ENCODE results near the gene CHMP4A.
"Not testable (repeated sequence)": the region's sequence is repeated elsewhere in the genome, so short reads cannot be mapped to it uniquely, and the experiment has no call there.

Gene CHMP4A

GRCh38 chr14:24222987-24223386 lies 9.7 kb upstream of the CHMP4A start:
- DNase-seq: not testable (repeated sequence)

DNA sequence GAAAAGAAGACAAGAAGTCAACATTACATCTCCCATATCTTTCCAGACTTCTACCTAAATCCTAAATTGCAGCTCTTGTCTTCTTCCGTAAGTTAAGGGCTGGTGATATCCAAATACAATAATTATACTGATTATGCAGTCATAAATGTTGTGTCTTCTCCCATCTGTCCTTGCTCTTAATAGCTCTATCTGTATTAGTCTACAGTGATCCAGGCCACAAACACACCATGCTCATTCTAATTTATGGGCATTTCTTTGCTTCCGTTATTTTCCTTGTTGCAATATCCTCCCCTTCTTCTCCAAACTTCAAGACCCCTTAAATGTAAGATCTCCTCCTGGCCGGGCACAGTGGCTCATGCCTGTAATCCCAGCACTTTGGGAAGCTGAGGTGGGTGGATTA lies 6.2 kb upstream of the CHMP4A start:
- DNase-seq: no peak

DNA sequence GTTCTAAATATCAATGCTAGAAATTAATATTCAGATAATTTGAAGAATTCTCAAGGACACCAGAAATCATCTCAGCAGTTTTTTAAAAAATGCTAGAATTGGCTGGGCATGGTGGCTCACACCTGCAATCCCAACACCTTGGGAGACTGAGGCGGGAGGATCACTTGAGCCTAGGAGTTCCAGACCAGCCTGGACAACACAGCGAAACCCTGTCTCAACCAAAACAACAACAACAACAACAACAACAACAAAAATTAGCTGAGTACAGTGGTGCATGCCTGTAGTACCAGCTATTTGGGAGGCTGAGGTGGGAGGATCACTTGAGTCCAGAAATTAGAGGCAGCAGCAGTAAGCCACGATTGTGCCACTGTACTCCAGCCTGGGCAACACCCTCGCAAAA lies 5.8 kb upstream of the CHMP4A start:
- no peak for DNase-seq

DNA sequence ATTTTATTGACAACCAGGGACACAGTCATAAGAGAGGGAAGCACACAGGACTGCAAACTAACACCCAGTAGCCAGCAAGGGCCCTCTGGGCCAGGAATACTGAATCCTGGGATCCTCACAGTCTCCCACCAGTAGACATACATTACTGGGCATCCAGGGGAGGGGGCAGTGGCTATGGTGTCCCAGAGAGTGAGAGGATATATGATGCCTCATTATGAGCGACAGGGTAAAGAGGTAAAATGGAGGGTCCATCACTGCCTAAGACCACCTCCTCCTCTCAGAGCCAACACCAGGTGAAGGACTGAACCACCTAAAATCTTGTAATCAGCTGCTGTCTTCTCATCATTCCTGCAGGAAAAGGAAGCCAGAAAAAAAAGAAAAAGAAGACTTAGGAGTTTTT lies 3.6 kb upstream of the CHMP4A start:
- not testable (repeated sequence) for DNase-seq

DNA sequence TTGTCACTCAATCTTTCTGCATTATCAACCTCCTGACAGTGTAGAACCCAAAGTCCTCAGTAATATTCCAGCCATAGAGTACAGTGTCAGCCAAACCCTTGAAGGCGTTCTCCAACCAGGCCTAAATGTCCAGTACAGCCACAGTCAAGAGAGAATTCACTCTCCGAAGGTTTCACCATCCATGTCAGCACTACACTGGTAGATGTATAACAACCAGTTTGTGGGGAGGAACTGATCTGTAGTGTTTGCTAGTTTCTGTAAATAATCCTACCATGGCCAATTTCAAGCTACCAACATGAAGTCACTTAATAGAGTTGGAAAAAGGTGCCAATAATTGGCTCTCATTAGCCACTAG lies 3.0 kb upstream of the CHMP4A start:
- no peak for DNase-seq

DNA sequence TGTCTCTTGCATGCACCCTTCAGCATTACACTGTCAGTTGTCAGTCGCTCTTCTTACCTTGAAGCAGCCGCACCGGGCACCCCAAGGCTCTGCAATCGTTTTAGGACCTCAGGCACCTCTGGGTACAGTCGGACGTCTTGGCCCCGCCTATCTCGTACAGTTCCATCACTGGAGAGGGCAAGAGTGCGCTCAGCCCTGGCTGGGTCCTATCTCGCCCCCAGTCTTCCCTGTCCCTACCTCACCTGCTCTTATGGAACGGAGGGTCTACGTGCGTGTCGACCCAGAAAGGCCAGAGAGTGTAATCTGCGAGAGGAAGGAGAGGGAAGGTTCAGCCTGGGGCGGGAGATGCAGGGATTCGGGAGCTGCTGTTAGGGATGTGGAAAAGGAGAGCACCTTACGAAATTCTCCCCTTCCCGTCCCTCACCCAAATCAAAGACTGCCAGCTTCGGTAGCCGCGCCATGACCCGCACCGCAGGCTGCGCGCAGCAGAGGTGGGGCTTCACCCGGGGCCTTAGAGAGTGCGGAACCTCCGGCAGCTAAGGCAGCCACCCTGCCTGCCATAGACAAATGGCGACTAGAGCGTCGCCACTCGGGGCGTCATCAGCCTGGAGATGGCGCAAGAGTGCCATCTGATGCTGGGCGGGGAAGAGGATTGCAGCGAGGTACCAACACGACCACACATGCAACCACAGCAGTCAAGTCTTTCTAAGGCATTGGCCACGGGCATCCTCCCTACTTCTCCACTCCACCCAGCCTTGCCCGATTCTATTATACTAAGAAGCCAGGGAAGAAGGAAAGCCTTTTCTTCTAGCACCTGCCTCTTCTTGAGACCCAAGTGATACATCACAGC lies 2.4 kb upstream of the CHMP4A start, which contains the start of gene MDP1:
TSS of gene MDP1 (minus strand) at position 572 of the 850 bp plus-strand sequence. CDS start at position 461, 111 bp downstream.
- DNase-seq: peak in 13 of 14 donors; percentile 47 to 87 (median 72)

DNA sequence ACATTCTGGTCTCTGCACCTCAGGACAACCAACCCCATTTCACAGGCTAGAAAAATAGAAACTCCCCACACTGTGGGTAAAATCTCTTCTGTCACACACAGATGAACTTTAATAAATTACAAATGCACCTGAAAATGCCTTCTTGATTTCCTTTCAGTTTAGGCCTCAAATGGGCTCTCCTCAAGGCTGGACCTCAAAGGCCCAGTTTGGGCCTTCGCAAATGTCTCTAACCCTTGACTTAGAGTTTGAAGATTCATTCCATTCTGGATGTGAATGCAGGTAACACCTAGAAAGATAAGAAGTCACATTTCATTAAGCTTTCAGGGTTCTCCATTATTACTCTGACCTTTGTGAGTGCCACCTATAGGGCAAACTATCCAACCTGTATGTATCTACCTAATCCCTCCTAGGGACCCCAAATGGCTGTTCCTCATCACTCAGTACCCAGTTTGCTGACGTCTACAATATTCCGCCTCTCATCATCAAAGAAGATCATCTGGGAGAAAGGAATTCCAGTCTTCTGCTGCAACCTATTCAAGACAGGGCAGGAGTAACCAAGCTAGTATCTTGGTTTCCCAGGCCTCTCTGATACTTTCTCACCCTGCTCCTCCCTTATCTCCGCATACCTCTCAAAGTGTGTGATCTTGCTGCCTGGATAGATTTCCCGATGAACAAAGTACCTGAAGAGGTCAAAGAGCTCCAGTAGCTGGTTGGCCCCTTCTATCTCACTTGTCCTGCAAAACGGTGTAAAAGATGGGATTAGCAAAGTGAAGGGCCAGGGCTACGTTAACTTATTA lies 776 bp upstream of the CHMP4A start:
- DNase-seq: no peak

- no peak for DNase-seq
Measured at GRCh38 chr14:24211311-24211710, 2.0 kb downstream of the CHMP4A start.

DNA sequence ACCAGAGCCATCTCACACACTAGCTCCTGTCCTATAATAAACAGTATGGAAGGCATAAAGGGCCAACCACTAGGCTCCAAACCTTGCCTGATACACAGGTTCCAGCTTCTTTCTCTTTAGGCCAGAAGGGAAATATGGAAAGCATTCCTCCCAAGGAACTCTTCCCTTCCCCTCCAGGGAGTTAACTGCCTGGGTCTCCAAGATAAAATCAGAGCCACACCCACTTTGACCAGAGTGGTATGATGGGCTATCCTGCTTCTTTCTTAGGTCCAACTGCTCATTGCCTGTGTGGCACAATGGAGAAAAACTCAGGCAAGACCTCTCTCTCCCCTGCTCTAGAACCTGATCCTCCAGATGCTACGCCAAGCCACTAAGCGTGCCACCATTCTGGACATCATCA lies 5.7 kb downstream of the CHMP4A start:
- DNase-seq: no peak

DNA sequence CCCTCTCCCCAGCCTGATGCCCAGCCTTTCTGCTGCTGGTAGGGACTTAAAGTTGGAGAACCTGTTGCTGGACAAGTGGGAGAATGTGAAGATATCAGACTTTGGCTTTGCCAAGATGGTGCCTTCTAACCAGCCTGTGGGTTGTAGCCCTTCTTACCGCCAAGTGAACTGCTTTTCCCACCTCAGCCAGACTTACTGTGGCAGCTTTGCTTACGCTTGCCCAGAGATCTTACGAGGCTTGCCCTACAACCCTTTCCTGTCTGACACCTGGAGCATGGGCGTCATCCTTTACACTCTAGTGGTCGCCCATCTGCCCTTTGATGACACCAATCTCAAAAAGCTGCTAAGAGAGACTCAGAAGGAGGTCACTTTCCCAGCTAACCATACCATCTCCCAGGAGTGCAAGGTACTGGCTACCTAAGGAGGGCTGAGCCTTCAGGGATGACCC lies 6.2 kb downstream of the CHMP4A start:
- DNase-seq: no peak

- DNase-seq: no peak
Measured at GRCh38 chr14:24206260-24207103, 6.8 kb downstream of the CHMP4A start.

- DNase-seq: no peak
Measured at GRCh38 chr14:24204163-24205146, 8.8 kb downstream of the CHMP4A start.

- DNase-seq: not testable (repeated sequence)
Measured at GRCh38 chr14:24203249-24203886, 9.9 kb downstream of the CHMP4A start.

DNA sequence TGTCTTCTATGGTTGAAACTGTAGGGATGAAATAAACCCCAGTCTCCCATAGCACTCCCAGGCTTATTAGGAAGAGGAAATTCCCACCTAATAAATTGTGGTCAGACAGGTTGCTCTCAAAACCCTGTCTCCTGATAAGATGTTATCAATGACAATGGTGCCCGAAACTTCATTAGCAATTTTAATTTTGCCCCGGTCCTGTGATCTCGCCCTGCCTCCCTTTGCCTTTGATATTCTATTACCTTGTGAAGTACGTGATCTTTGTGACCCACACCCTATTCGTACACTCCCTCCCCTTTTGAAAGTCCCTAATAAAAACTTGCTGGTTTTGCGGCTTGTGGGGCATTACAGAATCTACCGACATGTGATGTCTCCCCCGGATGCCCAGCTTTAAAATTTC lies 10.8 kb downstream of the CHMP4A start:
- DNase-seq: not testable (repeated sequence)

- no peak for DNase-seq
Measured at GRCh38 chr14:24198814-24199524, 14.3 kb downstream of the CHMP4A start.

DNA sequence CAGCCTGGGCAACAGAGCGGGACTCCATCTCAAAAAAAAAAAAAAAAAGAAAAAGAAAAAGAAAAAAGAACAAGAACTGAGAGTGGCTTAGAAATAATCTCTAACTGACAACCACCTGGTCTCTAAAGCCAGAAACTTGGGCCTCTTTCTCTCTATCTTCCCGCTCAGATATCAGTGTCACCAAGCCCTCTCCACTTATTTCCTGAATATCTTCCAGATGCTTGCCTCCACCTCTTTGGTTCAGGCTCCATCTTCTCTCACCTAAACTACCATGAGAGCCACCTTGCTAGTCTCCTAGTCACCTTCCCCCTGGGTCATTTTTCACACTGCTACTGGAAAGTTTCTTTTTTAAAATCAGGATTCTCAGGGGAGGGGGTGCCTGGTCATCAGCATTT lies 16.2 kb downstream of the CHMP4A start:
- no peak for DNase-seq

DNA sequence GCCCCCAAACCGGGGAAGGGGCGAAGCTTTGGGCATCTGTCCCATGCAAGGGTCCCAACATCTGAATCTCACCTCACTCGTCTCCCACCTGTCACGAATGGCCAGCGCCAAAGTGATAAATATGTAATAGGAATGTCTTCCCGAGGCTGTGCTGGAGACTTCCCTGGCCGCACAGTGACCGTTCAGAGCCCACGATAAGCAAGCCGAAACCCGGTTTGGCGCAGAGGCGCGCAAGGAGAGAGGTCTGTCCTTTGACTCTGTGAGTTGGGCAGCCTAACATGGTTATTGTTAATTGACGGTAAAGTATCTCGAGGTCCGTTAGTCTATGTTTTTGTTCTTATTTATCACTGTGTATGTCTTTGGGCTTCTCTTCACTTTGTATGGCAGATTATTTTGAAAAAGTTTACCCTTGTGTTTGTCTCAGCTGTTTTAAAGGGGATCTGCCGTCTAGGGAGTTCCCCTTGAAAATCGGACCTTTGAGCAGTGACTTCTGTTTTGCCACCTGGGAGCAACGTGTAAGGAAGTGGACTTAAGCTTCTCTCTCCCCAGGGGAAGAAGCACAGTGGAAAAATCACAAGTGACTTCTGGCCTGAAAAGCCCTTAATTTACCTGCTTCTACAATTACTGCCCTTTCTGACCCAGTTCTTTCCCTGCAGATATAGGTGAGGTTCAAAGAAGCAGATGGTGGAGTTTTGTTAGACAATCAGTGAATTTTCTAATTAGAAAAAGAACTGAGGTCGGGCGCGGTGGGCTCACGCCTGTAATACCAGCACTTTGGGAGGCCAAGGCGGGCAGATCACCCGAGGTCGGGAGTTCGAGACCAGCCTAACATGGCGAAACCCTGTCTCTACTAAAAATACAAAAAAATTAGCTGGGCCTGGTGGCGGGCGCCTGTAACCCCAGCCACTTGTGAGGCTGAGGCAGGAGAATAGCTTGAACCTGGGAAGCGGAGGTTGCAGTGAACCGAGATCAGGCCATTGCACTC lies 16.9 kb downstream of the CHMP4A start:
- DNase-seq: peak in 1 of 14 donors; percentile 32

DNA sequence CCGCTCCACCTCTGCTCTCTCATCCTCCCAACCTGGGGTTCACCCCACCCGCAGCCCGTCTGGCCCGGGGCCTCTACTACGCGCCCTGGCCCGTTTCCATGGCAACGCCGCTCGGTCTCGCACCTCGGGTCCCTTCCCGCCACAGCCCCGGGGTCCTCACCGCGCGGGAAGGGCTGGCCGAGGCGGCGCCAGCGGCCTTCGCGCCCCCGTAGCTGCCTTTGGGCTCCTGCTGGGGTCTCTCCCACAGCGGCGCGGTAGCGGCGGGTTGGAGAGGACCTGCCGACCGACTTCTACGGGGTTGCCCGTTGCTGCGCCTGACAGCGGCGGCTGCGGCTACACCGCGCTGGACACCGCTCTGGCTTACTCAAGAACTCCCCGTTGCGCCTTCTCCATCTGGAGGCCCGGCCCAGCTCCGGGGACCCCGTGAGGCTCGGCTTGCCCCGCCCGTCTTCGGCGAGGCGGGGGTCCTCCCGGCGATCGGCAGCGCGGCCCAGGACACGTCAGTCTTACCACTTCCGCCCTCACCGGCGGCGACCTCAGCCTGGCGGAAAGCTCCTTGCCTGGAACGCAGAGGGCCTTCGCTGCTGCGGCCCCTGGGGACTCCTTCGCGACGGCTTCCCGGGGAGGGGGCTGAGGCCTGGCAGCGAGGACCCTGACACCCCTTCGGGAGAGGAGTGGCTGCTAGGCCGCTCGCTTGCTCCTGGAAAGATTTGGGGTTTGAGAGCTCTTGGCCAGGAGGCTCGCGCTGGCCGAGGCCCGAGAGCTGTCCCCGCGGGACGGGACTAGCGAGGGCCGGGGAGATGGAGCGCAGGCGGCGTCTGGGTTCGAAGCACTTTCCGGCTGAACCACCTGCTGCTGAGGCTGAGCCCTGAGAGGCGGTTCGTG lies 17.9 kb downstream of the CHMP4A start, which contains the start of gene TM9SF1:
TSS of gene TM9SF1 (minus strand) at position 256 of the 885 bp plus-strand sequence. CDS start 422 bp downstream, outside the sequence.
- DNase-seq: peak in 13 of 14 donors; percentile 44 to 90 (median 72)

All from C1 segment of cervical spinal cord (tissue), 14 donors.